ENCODE results near the gene ZNF345. TPM values are rescaled to one million over a fixed set of nuclear protein-coding genes. Genes with fewer than 3 reads are reported as not detected.

The ZNF345 gene
- polyA plus RNA-seq, 1 of the 3 experiments (the other 2 are of a cell fraction), result 2.4 TPM

GRCh38 chr19:36915992-36916830, 65.5 kb downstream of the ZNF345 start, which contains the start of the genes ZNF568 and ZNF829 (continued):
- TF ChIP-seq ZBTB33 (IDR thresholded peaks at IDR 0.05; ENCODE audit: borderline replicate concordance, low read depth), result peak; percentile 99
- TF ChIP-seq MAX (IDR thresholded peaks at IDR 0.05; ENCODE audit: low read depth), result peak; percentile 78
- TF ChIP-seq TEAD4 (IDR thresholded peaks at IDR 0.05; ENCODE audit: borderline replicate concordance, insufficient read depth), result no peak
- peak; percentile 68 for TF ChIP-seq CTCF (IDR thresholded peaks at IDR 0.05)
- TF ChIP-seq RXRA (IDR thresholded peaks at IDR 0.05; ENCODE audit: borderline replicate concordance, low read depth), result no peak
- no peak for TF ChIP-seq EP300 (IDR thresholded peaks at IDR 0.05; ENCODE audit: borderline replicate concordance in 1 of 2, low read depth in 1 of 2, low read length in 1 of 2)

GRCh38 chr19:36916991-36917390, 66.3 kb downstream of the ZNF345 start:
- peak overlapping the region; percentile 82 to 97; a peak in 3 of 4 replicates for H3K27ac ChIP-seq (ENCODE audit: low read depth in 2 of 2, low read length in 1 of 2)
- 0 out of 2 replicates have a peak, but pooled peaks cover 7% of the 10 kb centered on the region for H3K9me3 ChIP-seq
- no peaks in the 10 kb centered on the region for H4K20me1 ChIP-seq (ENCODE audit: insufficient read depth)
- peak; percentile 58 for DNase-seq
- 38% methylated on average over 7 of the region's 7 CpGs for WGBS (ENCODE audit: low lambda C conversion rate)
- TF ChIP-seq MXI1 (IDR thresholded peaks at IDR 0.05; ENCODE audit: low read depth, low read length) (peak; percentile 76), TAF1 (IDR thresholded peaks at IDR 0.05; ENCODE audit: borderline replicate concordance, low read depth, low read length) (no peak), FOXJ3 (CRISPR knock-in tag; IDR thresholded peaks at IDR 0.05) (no peak), USF1 (IDR thresholded peaks at IDR 0.05; ENCODE audit: borderline replicate concordance, low read depth) (no peak), SIN3A (IDR thresholded peaks at IDR 0.05; ENCODE audit: borderline replicate concordance, low read depth, low read length) (no peak), USF2 (IDR thresholded peaks at IDR 0.05; ENCODE audit: borderline replicate concordance, low read depth, low read length) (no peak), IRF3 (IDR thresholded peaks at IDR 0.05; ENCODE audit: low read depth, low read length) (no peak), PBX3 (IDR thresholded peaks at IDR 0.05) (no peak), NFIC (IDR thresholded peaks at IDR 0.05; ENCODE audit: borderline replicate concordance) (no peak), NRF1 (IDR thresholded peaks at IDR 0.05; ENCODE audit: low read depth, low read length) (peak; percentile 22; the same call in 1 of the 2 replicates), RXRA (IDR thresholded peaks at IDR 0.05; ENCODE audit: borderline replicate concordance, low read depth) (no peak)
- no peaks in the 10 kb centered on the region for H3K9me2 ChIP-seq
- POLR2A ChIA-PET, result interaction anchor here (0.9 kb wide), 1 partner anchor 78 kb away, joined by 3 read pairs; the partner anchor contains the start of gene ZNF790
- CTCF ChIA-PET, result interaction anchor here (2.0 kb wide), 1 partner anchor 12 kb away, joined by 5 read pairs; no protein-coding TSS in a partner anchor
- peaks cover 15% of the 10 kb centered on the region; the same call in 1 of the 2 replicates for H3K79me2 ChIP-seq (ENCODE audit: insufficient read depth)
- H3F3A ChIP-seq (replicated peaks; ENCODE audit: insufficient read depth), result peaks cover 11% of the 10 kb centered on the region
- peak overlapping the region; percentile 66 to 85 for H3K4me3 ChIP-seq (ENCODE audit: low read depth in 2 of 2, low read length in 1 of 2)
- H2AFZ ChIP-seq (ENCODE audit: low read depth), result peak overlapping the region; percentile 88
- peaks cover 0 to 12% of the 10 kb centered on the region in 2 experiments; a peak in 2 of 4 replicates for H3K4me1 ChIP-seq (ENCODE audit: control insufficient read depth in 1 of 2, insufficient read depth in 2 of 2, low read depth in 1 of 2, low read length in 1 of 2)
- peak overlapping the region; percentile 69 for H3K9ac ChIP-seq
- H3K27me3 ChIP-seq (ENCODE audit: insufficient read depth), result no peaks in the 10 kb centered on the region
- peaks cover 40 to 64% of the 10 kb centered on the region in 2 experiments for H3K36me3 ChIP-seq (replicated peaks in 1 of 2; ENCODE audit: control insufficient read depth in 1 of 2, insufficient read depth in 2 of 2, low read length in 1 of 2)
- peak overlapping the region; percentile 67 for H3K4me2 ChIP-seq
